ENCODE results near the gene TSPOAP1. TPM values are rescaled to one million over a fixed set of nuclear protein-coding genes. Genes with fewer than 3 reads are reported as not detected.

The TSPOAP1 gene
- total and polyA plus RNA-seq, 2 of the 4 experiments (the other 2 are of a cell fraction): 0.90 to 1.6 TPM

DNA sequence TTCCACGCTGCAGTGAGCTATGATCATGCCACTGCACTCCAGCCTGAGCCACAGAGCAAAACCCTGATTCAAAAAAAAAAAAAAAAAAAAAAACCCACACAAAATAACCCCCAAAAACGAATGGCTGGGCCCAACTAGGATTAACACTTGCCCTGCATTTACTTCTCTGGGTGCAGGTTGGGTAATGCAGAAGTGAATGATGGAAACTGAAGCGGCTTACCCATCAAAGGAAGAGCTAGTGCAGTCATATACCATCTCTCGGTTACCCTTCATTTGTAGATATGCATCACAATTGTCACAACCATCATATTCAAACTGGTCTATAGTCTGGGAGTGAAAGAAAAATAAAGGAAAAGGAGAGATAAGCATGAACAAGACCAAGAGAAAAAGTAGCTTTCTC, 22.6 kb upstream of the TSPOAP1 start (continued):
- no peak for TF ChIP-seq RFX5 (IDR thresholded peaks at IDR 0.05; ENCODE audit: low read depth, low read length)
- TF ChIP-seq, protein P1, sequence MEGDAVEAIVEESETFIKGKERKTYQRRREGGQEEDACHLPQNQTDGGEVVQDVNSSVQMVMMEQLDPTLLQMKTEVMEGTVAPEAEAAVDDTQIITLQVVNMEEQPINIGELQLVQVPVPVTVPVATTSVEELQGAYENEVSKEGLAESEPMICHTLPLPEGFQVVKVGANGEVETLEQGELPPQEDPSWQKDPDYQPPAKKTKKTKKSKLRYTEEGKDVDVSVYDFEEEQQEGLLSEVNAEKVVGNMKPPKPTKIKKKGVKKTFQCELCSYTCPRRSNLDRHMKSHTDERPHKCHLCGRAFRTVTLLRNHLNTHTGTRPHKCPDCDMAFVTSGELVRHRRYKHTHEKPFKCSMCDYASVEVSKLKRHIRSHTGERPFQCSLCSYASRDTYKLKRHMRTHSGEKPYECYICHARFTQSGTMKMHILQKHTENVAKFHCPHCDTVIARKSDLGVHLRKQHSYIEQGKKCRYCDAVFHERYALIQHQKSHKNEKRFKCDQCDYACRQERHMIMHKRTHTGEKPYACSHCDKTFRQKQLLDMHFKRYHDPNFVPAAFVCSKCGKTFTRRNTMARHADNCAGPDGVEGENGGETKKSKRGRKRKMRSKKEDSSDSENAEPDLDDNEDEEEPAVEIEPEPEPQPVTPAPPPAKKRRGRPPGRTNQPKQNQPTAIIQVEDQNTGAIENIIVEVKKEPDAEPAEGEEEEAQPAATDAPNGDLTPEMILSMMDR (conservative IDR thresholded peaks at IDR 0.05; ENCODE audit: low read depth, low read length): no peak
- TF ChIP-seq MAZ (IDR thresholded peaks at IDR 0.05; ENCODE audit: borderline replicate concordance, low read depth, low read length): no peak
- no peak for TF ChIP-seq RAD21 (IDR thresholded peaks at IDR 0.05; ENCODE audit: low read length)

DNA sequence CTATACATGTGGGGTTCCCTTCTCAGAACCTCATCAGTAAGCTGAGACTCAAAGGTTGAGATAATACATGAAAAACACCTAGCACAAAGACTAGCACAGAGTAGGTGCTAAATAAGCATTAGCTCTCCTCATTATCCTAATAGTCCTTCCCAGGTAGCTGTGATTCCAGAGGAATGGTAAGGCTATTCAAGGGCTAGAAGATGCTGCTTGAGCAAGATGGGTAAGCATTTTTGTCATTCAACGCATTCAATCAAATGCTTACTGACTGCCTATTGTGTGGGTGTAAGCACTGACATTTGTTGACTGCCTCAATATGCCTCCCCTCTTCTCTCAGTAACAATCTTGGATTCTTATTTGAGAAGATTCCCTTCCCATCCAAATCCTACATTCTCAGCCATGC, 19.4 kb upstream of the TSPOAP1 start:
- H3K4me3 ChIP-seq (ENCODE audit: insufficient read depth, low read depth, low read length): no peak overlapping the region
- H2AK5ac ChIP-seq (ENCODE audit: low read depth, low read length): no peak overlapping the region
- H4K5ac ChIP-seq (ENCODE audit: low read depth, low read length): no peak overlapping the region
- peaks cover 7% of the 10 kb centered on the region; the same call in 1 of the 2 replicates for H3K9me1 ChIP-seq (ENCODE audit: insufficient read depth, low read length)
- H3K9me3 ChIP-seq (ENCODE audit: control insufficient read depth, insufficient read depth, low read length): no peaks in the 10 kb centered on the region
- ChIA-PET CTCF (no interaction called here), POLR2A (ENCODE audit: unreplicated experiment) (no interaction called here)
- no peaks in the 10 kb centered on the region for H3K4me1 ChIP-seq (ENCODE audit: control insufficient read depth, insufficient read depth, low read length)
- H2AFZ ChIP-seq (replicated peaks; ENCODE audit: low read length, poor library complexity): no peak overlapping the region
- H3K27me3 ChIP-seq (ENCODE audit: control insufficient read depth, insufficient read depth, low read length): no peaks in the 10 kb centered on the region
- ATAC-seq (ENCODE audit: low read depth) (no peak), DNase-seq (no peak)
- no peaks in the 10 kb centered on the region for H4K20me1 ChIP-seq (ENCODE audit: insufficient read depth, low read length)
- H2BK5ac ChIP-seq (ENCODE audit: low read depth, low read length, poor library complexity, severe bottlenecking): no peak overlapping the region
- in situ Hi-C loops (cut with MboI; ENCODE audit: low sequenced_read_pairs) (loop anchor here (25.0 kb wide), 1 partner anchor 486 kb away; the partner anchor contains the start of gene MRPS23), dilution Hi-C loops (cut with HindIII; ENCODE audit: low sequenced_read_pairs, unreplicated experiment) (no loop called here), intact Hi-C loops (cut with micrococcal nuclease) (no loop called here)
- no peak overlapping the region for H3K23ac ChIP-seq (ENCODE audit: low read depth, low read length)
- H3K4me2 ChIP-seq (ENCODE audit: low read depth, low read length): no peak overlapping the region
- WGBS, 2 experiments (ENCODE audit: extremely low coverage in 2 of 2, insufficient read length in 1 of 2): no CpG with 5 or more reads among the region's 1 CpG
- no peak overlapping the region for H4K8ac ChIP-seq (ENCODE audit: low read depth in 2 of 2, low read length in 2 of 2)
- no peak overlapping the region for H2BK15ac ChIP-seq (ENCODE audit: low read depth, low read length)
- H3K4ac ChIP-seq (ENCODE audit: low read depth, low read length): no peak overlapping the region
- no peak overlapping the region for H4K91ac ChIP-seq (ENCODE audit: insufficient read depth, low read depth, low read length)
- no peak overlapping the region for H2AK9ac ChIP-seq (replicated peaks; ENCODE audit: low read depth, low read length, poor library complexity)
- no peak overlapping the region for H3K18ac ChIP-seq (ENCODE audit: low read depth, low read length)
- H3K79me1 ChIP-seq (ENCODE audit: low read depth in 1 of 2, low read length in 2 of 2): peaks cover 20 to 25% of the 10 kb centered on the region in 2 experiments
- H3K27ac ChIP-seq (ENCODE audit: insufficient read depth, low read length): no peak overlapping the region
- H3K56ac ChIP-seq (ENCODE audit: extremely low read depth, insufficient read depth, low read length): no peak overlapping the region
- no peak overlapping the region for H3K14ac ChIP-seq (replicated peaks; ENCODE audit: low read depth, low read length)
- H3K9ac ChIP-seq (ENCODE audit: low read depth, low read length): no peak overlapping the region
- BruUV-seq (replicated peaks): no TSS peak
- no peak overlapping the region for H2BK20ac ChIP-seq (ENCODE audit: low read depth, low read length)
- H2BK120ac ChIP-seq (ENCODE audit: low read depth, low read length): no peak overlapping the region
- H3K36me3 ChIP-seq (ENCODE audit: control insufficient read depth, insufficient read depth, low read length): peaks cover 45% of the 10 kb centered on the region
- no peak for TF ChIP-seq SMC3 (IDR thresholded peaks at IDR 0.05; ENCODE audit: low read depth, low read length)
- TF ChIP-seq FOS (IDR thresholded peaks at IDR 0.05; ENCODE audit: low read depth, low read length): no peak
- TF ChIP-seq CEBPB (IDR thresholded peaks at IDR 0.05; ENCODE audit: low read depth, low read length): no peak
- TF ChIP-seq, protein P1 (conservative IDR thresholded peaks at IDR 0.05; ENCODE audit: low read depth, low read length): no peak
- TF ChIP-seq MAFK (IDR thresholded peaks at IDR 0.05; ENCODE audit: low read depth, low read length): no peak
- no peak for TF ChIP-seq CHD1 (IDR thresholded peaks at IDR 0.05; ENCODE audit: low read depth, low read length)
- TF ChIP-seq MAZ (IDR thresholded peaks at IDR 0.05; ENCODE audit: borderline replicate concordance, low read depth, low read length): no peak
- TF ChIP-seq MXI1 (IDR thresholded peaks at IDR 0.05; ENCODE audit: borderline replicate concordance, low read depth, low read length): no peak
- no peak for TF ChIP-seq POLR2A (IDR thresholded peaks at IDR 0.05; ENCODE audit: low read depth, low read length)
- TF ChIP-seq RCOR1 (IDR thresholded peaks at IDR 0.05; ENCODE audit: insufficient replicate concordance, low read length): no peak
- TF ChIP-seq, protein P2, sequence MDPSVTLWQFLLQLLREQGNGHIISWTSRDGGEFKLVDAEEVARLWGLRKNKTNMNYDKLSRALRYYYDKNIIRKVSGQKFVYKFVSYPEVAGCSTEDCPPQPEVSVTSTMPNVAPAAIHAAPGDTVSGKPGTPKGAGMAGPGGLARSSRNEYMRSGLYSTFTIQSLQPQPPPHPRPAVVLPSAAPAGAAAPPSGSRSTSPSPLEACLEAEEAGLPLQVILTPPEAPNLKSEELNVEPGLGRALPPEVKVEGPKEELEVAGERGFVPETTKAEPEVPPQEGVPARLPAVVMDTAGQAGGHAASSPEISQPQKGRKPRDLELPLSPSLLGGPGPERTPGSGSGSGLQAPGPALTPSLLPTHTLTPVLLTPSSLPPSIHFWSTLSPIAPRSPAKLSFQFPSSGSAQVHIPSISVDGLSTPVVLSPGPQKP (IDR thresholded peaks at IDR 0.05; ENCODE audit: borderline replicate concordance, low read depth, low read length): no peak

Measured in IMR-90 (cell line).